Smooth muscle cell (in vitro differentiated cells): ENCODE results near the gene KRTAP4-1. TPM values are rescaled to one million over a fixed set of nuclear protein-coding genes. Genes with fewer than 3 reads are reported as not detected.
"Not testable (repeated sequence)": the region's sequence is repeated elsewhere in the genome, so short reads cannot be mapped to it uniquely, and the experiment has no call there.

ENCODE experiments used
- DNase-seq: peaks from one replicate; lab custom pipeline; 2025; ENCODE audit not compliant: unreplicated experiment; lab: John Stamatoyannopoulos, UW
- H2AFZ ChIP-seq: fragments of 200-600 bp; sonication (generic); 2 replicates; pipeline ENCODE4 v1.6.0; 2016; ENCODE audit warnings: antibody characterized with exemption, low read depth, mild to moderate bottlenecking
- H3F3A ChIP-seq: fragments of 200-600 bp; sonication (generic); 2 replicates; pipeline ENCODE4 v1.6.0; 2017; ENCODE audit warnings: antibody characterized with exemption, low read depth
- H3K27ac ChIP-seq: fragments of 200-600 bp; sonication (generic); 2 replicates; pipeline ENCODE4 v1.5.1; 2016; ENCODE audit warnings: low read depth, mild to moderate bottlenecking
- H3K27me3 ChIP-seq: fragments of 200-600 bp; sonication (generic); 2 replicates; pipeline ENCODE4 v1.6.1; 2016; ENCODE audit warnings: low read depth, mild to moderate bottlenecking
- H3K36me3 ChIP-seq: fragments of 200-600 bp; sonication (generic); 2 replicates; pipeline ENCODE4 v1.5.1; 2016; ENCODE audit warnings: low read depth
- H3K4me1 ChIP-seq: fragments of 200-600 bp; sonication (generic); 2 replicates; pipeline ENCODE4 v1.5.1; 2016; ENCODE audit warnings: low read depth
- H3K4me2 ChIP-seq: fragments of 200-600 bp; sonication (generic); 2 replicates; pipeline ENCODE4 v1.6.0; 2016; ENCODE audit warnings: mild to moderate bottlenecking
- H3K4me3 ChIP-seq: fragments of 200-600 bp; sonication (generic); 2 replicates; pipeline ENCODE4 v1.5.1; 2016; ENCODE audit warnings: mild to moderate bottlenecking
- H3K79me2 ChIP-seq: fragments of 200-600 bp; sonication (generic); 2 replicates; pipeline ENCODE4 v1.6.0; 2016; ENCODE audit warnings: low read depth, mild to moderate bottlenecking
- H3K9ac ChIP-seq: fragments of 200-600 bp; sonication (generic); 2 replicates; pipeline ENCODE4 v1.6.0; 2016; ENCODE audit warnings: low read depth
- H3K9me3 ChIP-seq: fragments of 200-600 bp; sonication (generic); replicated peaks from 2 replicates; pipeline ENCODE4 v1.5.1; 2016; ENCODE audit warnings: low read depth
- H4K20me1 ChIP-seq: fragments of 200-600 bp; sonication (generic); 2 replicates; pipeline ENCODE4 v1.6.0; 2016; ENCODE audit warnings: low read depth
- CTCF ChIP-seq: fragments of 200-600 bp; sonication (generic); IDR thresholded peaks from 2 replicates; pipeline ENCODE4 v1.5.1; 2017; ENCODE audit warnings: borderline replicate concordance, mild to moderate bottlenecking, antibody characterized with exemption; ENCODE audit not compliant: insufficient read depth, poor library complexity, severe bottlenecking
- WGBS: methylation state at CpG from one replicate; pipeline ENCODE4 v1.1.7; 2016; ENCODE audit warnings: low lambda C conversion rate; 5-methylcytosine and 5-hydroxymethylcytosine counted together
- polyA plus RNA-seq: library from polyadenylated mRNA; unstranded; fragments of >200 nt; fragmentation: Nextera tagmentation; extraction: Ambion mirVana; gene quantifications from 2 replicates; pipeline ENCODE4 v1.2.1, GENCODE V29; 2016
- total RNA-seq: library from RNA; depleted of rRNA; stranded (reverse); fragments of >200 nt; gene quantifications from 2 replicates; pipeline ENCODE4 v1.2.3, GENCODE V29; 2014

The KRTAP4-1 gene
- total and polyA plus RNA-seq, 2 experiments from 2014 or later = not detected

- no peak within 1 kb of the TSS for H3K27ac ChIP-seq
- no peak for DNase-seq
- no peaks in the 10 kb centered on the region for H3K9me3 ChIP-seq
- no peak within 1 kb of the TSS for H2AFZ ChIP-seq
- H3F3A ChIP-seq = no peaks in the 10 kb centered on the region
- H3K36me3 ChIP-seq = no peaks in the 10 kb centered on the region
- no peak within 1 kb of the TSS for H3K9ac ChIP-seq
- no peaks in the 10 kb centered on the region for H4K20me1 ChIP-seq
- no peaks in the 10 kb centered on the region for H3K4me1 ChIP-seq
- no peak for TF ChIP-seq CTCF
- H3K4me3 ChIP-seq = no peak within 1 kb of the TSS
- H3K4me2 ChIP-seq = no peak within 1 kb of the TSS
- 72% methylated on average over 1 of the region's 1 CpG for WGBS
- H3K79me2 ChIP-seq = no peaks in the 10 kb centered on the region
- H3K27me3 ChIP-seq = peaks cover 10% of the 10 kb centered on the region
Measured at GRCh38 chr17:41168121-41168520, 16.6 kb downstream of the KRTAP4-1 start, which contains the start of gene KRTAP4-3. TSS of gene KRTAP4-3 (minus strand) at chr17:41168221. CDS start at chr17:41168172, 49 bp downstream.

GRCh38 chr17:41167561-41167960 is 17.1 kb downstream of the KRTAP4-1 start:
- Histone ChIP-seq H3K4me3 (no peak overlapping the region), H3K27me3 (peaks cover 10% of the 10 kb centered on the region), H4K20me1 (no peaks in the 10 kb centered on the region), H3K4me2 (no peak overlapping the region), H3K36me3 (no peaks in the 10 kb centered on the region), H3K9ac (no peak overlapping the region), H3F3A (no peaks in the 10 kb centered on the region), H3K4me1 (no peaks in the 10 kb centered on the region), H3K9me3 (no peaks in the 10 kb centered on the region), H3K79me2 (no peaks in the 10 kb centered on the region), H2AFZ (no peak overlapping the region), H3K27ac (no peak overlapping the region)
- TF ChIP-seq CTCF = no peak
- 95% methylated on average over 7 of the region's 7 CpGs for WGBS
- DNase-seq = no peak

DNA sequence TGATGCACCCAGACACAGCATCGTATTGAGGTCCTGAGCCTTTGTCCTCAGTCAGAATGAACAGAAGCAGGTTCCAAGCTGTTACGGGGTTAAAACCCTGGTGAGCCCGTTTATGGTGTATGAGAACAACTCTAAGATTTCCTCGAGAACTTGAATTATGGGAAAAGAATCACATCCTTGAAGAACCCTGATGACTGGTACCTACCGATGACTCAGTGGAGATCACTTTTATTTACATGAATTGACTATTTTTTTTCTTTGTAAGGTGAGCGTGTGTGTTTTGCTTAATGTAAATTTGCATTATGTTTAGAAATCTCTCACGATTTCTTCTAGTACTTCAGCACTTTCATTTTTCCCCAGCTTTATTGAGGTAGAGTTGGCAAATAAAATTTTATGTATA is 20.9 kb downstream of the KRTAP4-1 start:
- Histone ChIP-seq H3K4me2 (no peak overlapping the region), H3K4me1 (no peaks in the 10 kb centered on the region), H3K36me3 (no peaks in the 10 kb centered on the region), H3F3A (no peaks in the 10 kb centered on the region), H4K20me1 (no peaks in the 10 kb centered on the region), H3K79me2 (no peaks in the 10 kb centered on the region), H3K4me3 (no peak overlapping the region), H3K9ac (no peak overlapping the region), H2AFZ (no peak overlapping the region), H3K9me3 (no peaks in the 10 kb centered on the region), H3K27me3 (peaks cover 7% of the 10 kb centered on the region), H3K27ac (no peak overlapping the region)
- TF ChIP-seq CTCF = no peak
- WGBS = 87% methylated on average over 7 of the region's 7 CpGs
- DNase-seq = no peak

- H4K20me1 ChIP-seq = no peaks in the 10 kb centered on the region
- no peak within 1 kb of the TSS for H3K4me3 ChIP-seq
- H3K4me1 ChIP-seq = no peaks in the 10 kb centered on the region
- no peak within 1 kb of the TSS for H3K27ac ChIP-seq
- no peak for DNase-seq
- H3F3A ChIP-seq = no peaks in the 10 kb centered on the region
- TF ChIP-seq CTCF = no peak
- peaks cover 4% of the 10 kb centered on the region for H3K27me3 ChIP-seq
- H3K9ac ChIP-seq = no peak within 1 kb of the TSS
- H3K4me2 ChIP-seq = no peak within 1 kb of the TSS
- no peak within 1 kb of the TSS for H2AFZ ChIP-seq
- H3K9me3 ChIP-seq = no peaks in the 10 kb centered on the region
- no peaks in the 10 kb centered on the region for H3K79me2 ChIP-seq
- WGBS = 89% methylated on average over 1 of the region's 1 CpG
- no peaks in the 10 kb centered on the region for H3K36me3 ChIP-seq
Measured at GRCh38 chr17:41160648-41161047, 24.1 kb downstream of the KRTAP4-1 start, which contains the start of gene KRTAP4-4. TSS of gene KRTAP4-4 (minus strand) at chr17:41160748. CDS start at chr17:41160691, 57 bp downstream.

DNA sequence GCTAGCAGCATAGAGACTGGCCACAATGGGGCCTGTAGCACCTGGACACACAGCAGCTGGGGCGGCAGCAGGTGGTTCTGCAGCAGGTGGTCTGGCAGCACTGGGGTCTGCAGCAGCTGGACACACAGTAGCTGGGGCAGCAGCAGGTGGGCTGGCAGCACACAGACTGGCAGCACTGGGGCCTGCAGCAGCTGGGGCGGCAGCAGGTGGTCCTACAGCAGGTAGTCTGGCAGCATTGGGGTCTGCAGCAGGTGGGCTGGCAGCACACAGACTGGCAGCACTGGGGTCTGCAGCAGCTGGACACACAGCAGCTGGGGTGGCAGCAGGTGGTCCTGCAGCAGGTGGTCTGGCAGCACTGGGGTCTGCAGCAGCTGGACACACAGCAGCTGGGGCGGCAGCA is 24.5 kb downstream of the KRTAP4-1 start:
- 82% methylated on average over 3 of the region's 3 CpGs for WGBS
- not testable (repeated sequence) for H3K4me2 ChIP-seq, H3K36me3 ChIP-seq, H3K27me3 ChIP-seq, H3F3A ChIP-seq, H3K4me1 ChIP-seq, H3K79me2 ChIP-seq, DNase-seq, H4K20me1 ChIP-seq, H3K4me3 ChIP-seq, H2AFZ ChIP-seq, H3K27ac ChIP-seq, H3K9me3 ChIP-seq, H3K9ac ChIP-seq
